ENCODE measurements around the gene ZRANB1.

ZRANB1 gene

DNA sequence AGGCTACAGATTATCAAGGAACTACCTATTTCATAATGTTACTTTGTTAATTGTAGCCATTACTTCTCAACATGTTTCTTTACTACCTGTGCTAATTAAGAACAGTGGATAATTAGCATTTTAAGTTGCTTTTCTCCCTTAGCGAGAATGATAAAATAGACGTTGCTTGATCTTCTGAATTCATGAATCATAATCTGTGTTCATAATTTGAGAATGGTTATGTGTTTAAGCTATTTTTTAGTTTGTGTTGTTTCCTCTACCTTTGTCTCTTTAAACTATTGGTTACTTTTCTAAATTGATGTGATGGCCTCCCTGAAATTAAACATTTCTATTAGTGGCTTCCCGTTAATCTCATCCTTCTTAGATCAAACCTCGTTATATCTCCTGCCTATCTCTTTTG is at the start of gene ZRANB1:
Gene ZRANB1, plus strand, starts transcription at position 301 of the 400 bp plus-strand sequence. CDS start 371 bp downstream, outside the sequence.
- no peak for DNase-seq (ENCODE audit: low read depth, low spot score)
- H3K9ac ChIP-seq (ENCODE audit: insufficient read length, low read depth) = no peak within 1 kb of the TSS
- H3K9me3 ChIP-seq (ENCODE audit: insufficient read depth, low read length) = no peaks in the 10 kb centered on the region
- peaks cover 13% of the 10 kb centered on the region for H3K36me3 ChIP-seq (ENCODE audit: insufficient read depth, insufficient read length, low read length)
- TF ChIP-seq SUZ12 (IDR thresholded peaks at IDR 0.05; ENCODE audit: extremely low read depth, insufficient read depth, insufficient read length) = no peak
- no peak for TF ChIP-seq YY1 (IDR thresholded peaks at IDR 0.05; ENCODE audit: insufficient read depth, insufficient read length)
- TF ChIP-seq ZNF274 (IDR thresholded peaks at IDR 0.05; ENCODE audit: low read depth, low read length) = no peak
- H3K4me3 ChIP-seq (ENCODE audit: insufficient read length, low read depth) = no peak within 1 kb of the TSS
- H3K4me1 ChIP-seq (ENCODE audit: insufficient read depth, insufficient read length) = no peaks in the 10 kb centered on the region
- H3K27me3 ChIP-seq (ENCODE audit: insufficient read depth, insufficient read length) = no peaks in the 10 kb centered on the region

DNA sequence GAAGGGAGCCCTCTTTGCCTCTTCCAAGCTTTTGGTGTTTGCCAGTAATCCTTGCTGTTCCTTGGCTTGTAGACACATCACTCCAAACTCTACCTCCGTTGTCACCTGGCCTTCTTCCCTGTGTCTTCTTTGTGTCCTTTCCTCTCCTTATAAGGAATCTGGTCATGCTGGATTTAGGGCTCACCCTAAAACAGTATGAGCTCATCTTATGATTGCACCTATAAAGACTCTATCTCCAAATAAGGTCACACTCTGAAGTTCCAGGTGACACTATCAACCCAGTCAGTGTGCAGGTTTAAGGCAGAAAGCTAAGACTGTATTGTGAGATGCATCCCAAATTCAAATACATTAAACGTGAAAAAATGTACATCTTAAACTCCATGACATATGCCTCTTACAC is 49.0 kb upstream of the ZRANB1 start:
- Histone ChIP-seq H3K27me3 (ENCODE audit: insufficient read depth, insufficient read length) (no peaks in the 10 kb centered on the region), H3K36me3 (ENCODE audit: insufficient read depth, insufficient read length, low read length) (no peaks in the 10 kb centered on the region), H3K4me1 (ENCODE audit: insufficient read depth, insufficient read length) (peaks cover 5% of the 10 kb centered on the region), H3K4me3 (ENCODE audit: insufficient read length, low read depth) (no peak overlapping the region), H3K9ac (ENCODE audit: insufficient read length, low read depth) (no peak overlapping the region), H3K9me3 (ENCODE audit: insufficient read depth, low read length) (no peaks in the 10 kb centered on the region)
- no peak for DNase-seq (ENCODE audit: low read depth, low spot score)
- TF ChIP-seq SUZ12 (IDR thresholded peaks at IDR 0.05; ENCODE audit: extremely low read depth, insufficient read depth, insufficient read length) (no peak), ZNF274 (IDR thresholded peaks at IDR 0.05; ENCODE audit: low read depth, low read length) (no peak), YY1 (IDR thresholded peaks at IDR 0.05; ENCODE audit: insufficient read depth, insufficient read length) (no peak)

GRCh38 chr10:124894569-124895215 is 47.2 kb upstream of the ZRANB1 start:
- TF ChIP-seq SUZ12 (IDR thresholded peaks at IDR 0.05; ENCODE audit: extremely low read depth, insufficient read depth, insufficient read length) (no peak), ZNF274 (IDR thresholded peaks at IDR 0.05; ENCODE audit: low read depth, low read length) (no peak), YY1 (IDR thresholded peaks at IDR 0.05; ENCODE audit: insufficient read depth, insufficient read length) (no peak)
- no peak overlapping the region for H3K9ac ChIP-seq (ENCODE audit: insufficient read length, low read depth)
- no peak overlapping the region for H3K4me3 ChIP-seq (ENCODE audit: insufficient read length, low read depth)
- peaks cover 6% of the 10 kb centered on the region for H3K4me1 ChIP-seq (ENCODE audit: insufficient read depth, insufficient read length)
- DNase-seq (ENCODE audit: low read depth, low spot score) = no peak
- no peaks in the 10 kb centered on the region for H3K27me3 ChIP-seq (ENCODE audit: insufficient read depth, insufficient read length)
- no peaks in the 10 kb centered on the region for H3K9me3 ChIP-seq (ENCODE audit: insufficient read depth, low read length)
- no peaks in the 10 kb centered on the region for H3K36me3 ChIP-seq (ENCODE audit: insufficient read depth, insufficient read length, low read length)

DNA sequence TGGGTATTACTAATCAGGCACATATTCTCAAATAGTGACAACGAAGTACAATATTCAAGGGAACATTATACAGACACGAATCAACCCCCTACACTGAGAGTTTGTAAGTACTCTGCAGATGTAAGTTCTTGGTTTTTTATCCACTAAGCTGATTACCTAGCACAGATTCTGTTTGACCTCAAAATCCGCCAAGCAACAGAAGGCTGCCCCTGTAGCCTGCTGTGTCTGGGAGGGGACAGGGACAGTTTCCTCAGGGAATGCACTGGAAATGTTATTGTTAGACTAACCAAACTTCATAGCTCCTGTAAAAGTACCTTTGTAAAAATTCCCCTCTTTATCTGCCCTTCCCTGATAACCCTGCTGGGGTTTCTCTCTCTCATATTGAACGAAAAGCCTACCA is 45.2 kb upstream of the ZRANB1 start:
- no peak for TF ChIP-seq YY1 (IDR thresholded peaks at IDR 0.05; ENCODE audit: insufficient read depth, insufficient read length)
- TF ChIP-seq SUZ12 (IDR thresholded peaks at IDR 0.05; ENCODE audit: extremely low read depth, insufficient read depth, insufficient read length) = no peak
- no peak for TF ChIP-seq ZNF274 (IDR thresholded peaks at IDR 0.05; ENCODE audit: low read depth, low read length)

DNA sequence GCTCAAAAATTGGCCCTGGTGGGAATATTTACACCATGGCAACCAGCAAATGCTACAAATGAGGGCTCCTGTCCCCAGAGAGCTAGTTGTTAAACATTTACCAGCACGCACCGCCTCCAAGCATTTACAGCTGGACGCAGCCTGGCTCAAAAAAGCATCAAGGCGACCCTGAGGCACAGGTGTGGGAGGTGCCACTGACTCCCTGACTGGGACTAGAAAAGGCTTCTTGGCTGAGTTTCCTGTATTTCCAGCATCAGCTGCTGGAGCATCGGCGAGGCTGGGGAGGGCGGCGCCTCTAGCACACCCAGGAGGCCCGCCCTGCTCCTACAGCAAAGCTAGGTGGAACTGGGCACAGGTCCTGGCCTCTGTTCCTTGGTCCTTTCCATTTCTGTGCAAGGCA is 43.5 kb upstream of the ZRANB1 start:
- no peak for DNase-seq (ENCODE audit: low read depth, low spot score)
- Histone ChIP-seq H3K4me3 (ENCODE audit: insufficient read length, low read depth) (no peak overlapping the region), H3K4me1 (ENCODE audit: insufficient read depth, insufficient read length) (peaks cover 4% of the 10 kb centered on the region), H3K27me3 (ENCODE audit: insufficient read depth, insufficient read length) (no peaks in the 10 kb centered on the region), H3K9ac (ENCODE audit: insufficient read length, low read depth) (no peak overlapping the region), H3K36me3 (ENCODE audit: insufficient read depth, insufficient read length, low read length) (no peaks in the 10 kb centered on the region), H3K9me3 (ENCODE audit: insufficient read depth, low read length) (no peaks in the 10 kb centered on the region)
- TF ChIP-seq SUZ12 (IDR thresholded peaks at IDR 0.05; ENCODE audit: extremely low read depth, insufficient read depth, insufficient read length) (no peak), YY1 (IDR thresholded peaks at IDR 0.05; ENCODE audit: insufficient read depth, insufficient read length) (no peak), ZNF274 (IDR thresholded peaks at IDR 0.05; ENCODE audit: low read depth, low read length) (no peak)

More for the DNA sequence above, 45.2 kb upstream of the ZRANB1 start:
- H3K36me3 ChIP-seq (ENCODE audit: insufficient read depth, insufficient read length, low read length) = no peaks in the 10 kb centered on the region
- DNase-seq (ENCODE audit: low read depth, low spot score) = no peak
- no peaks in the 10 kb centered on the region for H3K9me3 ChIP-seq (ENCODE audit: insufficient read depth, low read length)
- H3K4me3 ChIP-seq (ENCODE audit: insufficient read length, low read depth) = no peak overlapping the region
- H3K9ac ChIP-seq (ENCODE audit: insufficient read length, low read depth) = no peak overlapping the region
- H3K27me3 ChIP-seq (ENCODE audit: insufficient read depth, insufficient read length) = no peaks in the 10 kb centered on the region
- H3K4me1 ChIP-seq (ENCODE audit: insufficient read depth, insufficient read length) = peaks cover 6% of the 10 kb centered on the region

- Histone ChIP-seq H3K4me1 (ENCODE audit: insufficient read depth, insufficient read length) (peaks cover 4% of the 10 kb centered on the region), H3K9ac (ENCODE audit: insufficient read length, low read depth) (no peak overlapping the region), H3K9me3 (ENCODE audit: insufficient read depth, low read length) (no peaks in the 10 kb centered on the region), H3K27me3 (ENCODE audit: insufficient read depth, insufficient read length) (no peaks in the 10 kb centered on the region), H3K4me3 (ENCODE audit: insufficient read length, low read depth) (no peak overlapping the region), H3K36me3 (ENCODE audit: insufficient read depth, insufficient read length, low read length) (no peaks in the 10 kb centered on the region)
- no peak for DNase-seq (ENCODE audit: low read depth, low spot score)
- no peak for TF ChIP-seq SUZ12 (IDR thresholded peaks at IDR 0.05; ENCODE audit: extremely low read depth, insufficient read depth, insufficient read length)
- no peak for TF ChIP-seq YY1 (IDR thresholded peaks at IDR 0.05; ENCODE audit: insufficient read depth, insufficient read length)
- no peak for TF ChIP-seq ZNF274 (IDR thresholded peaks at IDR 0.05; ENCODE audit: low read depth, low read length)
Observed at GRCh38 chr10:124899151-124899550, 42.8 kb upstream of the ZRANB1 start.

DNA sequence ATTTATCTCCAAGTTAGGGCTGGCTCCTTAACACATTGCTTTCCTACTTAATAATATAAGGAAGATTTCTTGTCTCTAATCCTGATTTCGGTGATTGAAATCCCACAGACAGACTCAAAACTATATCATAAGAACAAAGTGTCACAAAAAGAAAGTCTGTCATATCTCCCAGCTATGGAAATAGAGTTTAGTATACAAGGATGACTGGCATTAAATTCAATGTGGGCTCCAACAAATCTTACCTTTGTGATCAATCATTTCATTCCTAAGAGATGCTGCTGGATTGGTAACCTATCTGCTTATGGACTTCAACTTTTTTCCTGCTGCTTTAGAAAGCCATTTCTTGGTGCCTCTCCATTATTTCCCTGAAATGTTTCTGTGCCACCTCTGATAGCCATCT is 39.5 kb upstream of the ZRANB1 start:
- no peak for TF ChIP-seq SUZ12 (IDR thresholded peaks at IDR 0.05; ENCODE audit: extremely low read depth, insufficient read depth, insufficient read length)
- no peak for TF ChIP-seq YY1 (IDR thresholded peaks at IDR 0.05; ENCODE audit: insufficient read depth, insufficient read length)
- TF ChIP-seq ZNF274 (IDR thresholded peaks at IDR 0.05; ENCODE audit: low read depth, low read length) = no peak
- no peak for DNase-seq (ENCODE audit: low read depth, low spot score)
- H3K9ac ChIP-seq (ENCODE audit: insufficient read length, low read depth) = no peak overlapping the region
- peaks cover 2% of the 10 kb centered on the region for H3K4me1 ChIP-seq (ENCODE audit: insufficient read depth, insufficient read length)
- no peaks in the 10 kb centered on the region for H3K36me3 ChIP-seq (ENCODE audit: insufficient read depth, insufficient read length, low read length)
- H3K9me3 ChIP-seq (ENCODE audit: insufficient read depth, low read length) = no peaks in the 10 kb centered on the region
- H3K27me3 ChIP-seq (ENCODE audit: insufficient read depth, insufficient read length) = no peaks in the 10 kb centered on the region
- H3K4me3 ChIP-seq (ENCODE audit: insufficient read length, low read depth) = no peak overlapping the region

Measured in NT2/D1 (cell line).